Activated CD8-positive, alpha-beta memory T cell treated with anti-CD3 and anti-CD28 coated beads, Interleukin-2, amount 50 U/mL, for 48 hours (primary cell): ENCODE results near the gene CLTB.

Source experiments
- DNase-seq: peaks from one replicate; pipeline ENCODE4 v3.0.0-alpha.2; 2020

CLTB gene

GRCh38 chr5:176400382-176401156, 15.8 kb downstream of the CLTB start:
- no peak for DNase-seq

GRCh38 chr5:176397736-176398420, 18.5 kb downstream of the CLTB start:
- DNase-seq, result no peak

GRCh38 chr5:176396330-176396729, 20.0 kb downstream of the CLTB start:
- no peak for DNase-seq

GRCh38 chr5:176394881-176395675, 21.3 kb downstream of the CLTB start:
- DNase-seq, result no peak

- DNase-seq, result no peak
These were observed 22.2 kb downstream of the CLTB start for GRCh38 chr5:176394096-176394495.

GRCh38 chr5:176392526-176392925, 23.8 kb downstream of the CLTB start:
- DNase-seq, result no peak

GRCh38 chr5:176391999-176392398, 24.3 kb downstream of the CLTB start:
- no peak for DNase-seq

GRCh38 chr5:176391479-176391878, 24.9 kb downstream of the CLTB start:
- DNase-seq, result no peak

- no peak for DNase-seq
These were observed 26.9 kb downstream of the CLTB start for GRCh38 chr5:176389135-176390123.

- peak; percentile 98 for DNase-seq
These were observed 27.8 kb downstream of the CLTB start, which contains the start of the genes HIGD2A and NOP16 for GRCh38 chr5:176388444-176389134. Gene HIGD2A (plus strand): TSS chr5:176388751. CDS start chr5:176388820, 69 bp downstream. Gene NOP16 (minus strand): TSS chr5:176388598. CDS start chr5:176388539, 59 bp downstream.

- no peak for DNase-seq
These were observed 28.3 kb downstream of the CLTB start for GRCh38 chr5:176388003-176388443.

GRCh38 chr5:176387384-176387925, 28.9 kb downstream of the CLTB start:
- no peak for DNase-seq

GRCh38 chr5:176386491-176386890, 29.8 kb downstream of the CLTB start:
- no peak for DNase-seq

GRCh38 chr5:176384991-176385390, 31.3 kb downstream of the CLTB start:
- DNase-seq, result no peak

GRCh38 chr5:176384366-176384930, 31.9 kb downstream of the CLTB start:
- no peak for DNase-seq

GRCh38 chr5:176383961-176384360, 32.4 kb downstream of the CLTB start:
- DNase-seq, result no peak

- DNase-seq, result no peak
These were observed 33.0 kb downstream of the CLTB start for GRCh38 chr5:176383248-176383905.

- no peak for DNase-seq
These were observed 33.6 kb downstream of the CLTB start for GRCh38 chr5:176382721-176383120.

- no peak for DNase-seq
These were observed 34.4 kb downstream of the CLTB start for GRCh38 chr5:176381979-176382378.

- DNase-seq, result no peak
These were observed 34.9 kb downstream of the CLTB start for GRCh38 chr5:176381423-176381822.
